ENCODE results near the gene IP6K1.
"Not testable (repeated sequence)": the region's sequence is repeated elsewhere in the genome, so short reads cannot be mapped to it uniquely, and the experiment has no call there.

Gene IP6K1

DNA sequence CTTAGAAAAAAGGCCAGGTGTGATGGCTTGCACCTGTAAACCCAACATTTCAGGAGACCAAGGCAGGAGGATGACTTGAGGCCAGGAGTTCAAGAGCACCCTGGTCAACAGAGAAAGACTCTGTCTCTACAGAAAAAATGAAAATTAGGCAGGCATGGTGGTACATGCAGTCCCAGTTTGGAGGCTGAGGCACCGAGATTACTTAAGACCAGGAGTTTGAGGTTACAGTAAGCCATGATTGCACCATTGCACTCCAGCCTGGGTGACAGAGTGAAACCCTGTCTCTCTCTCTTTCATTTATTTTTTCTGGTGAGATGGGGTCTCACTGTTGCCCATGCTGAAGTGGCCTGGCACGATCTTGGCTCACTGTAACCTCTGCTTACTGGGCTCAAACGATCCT lies 24.7 kb downstream of the IP6K1 start:
- DNase-seq, result no peak

DNA sequence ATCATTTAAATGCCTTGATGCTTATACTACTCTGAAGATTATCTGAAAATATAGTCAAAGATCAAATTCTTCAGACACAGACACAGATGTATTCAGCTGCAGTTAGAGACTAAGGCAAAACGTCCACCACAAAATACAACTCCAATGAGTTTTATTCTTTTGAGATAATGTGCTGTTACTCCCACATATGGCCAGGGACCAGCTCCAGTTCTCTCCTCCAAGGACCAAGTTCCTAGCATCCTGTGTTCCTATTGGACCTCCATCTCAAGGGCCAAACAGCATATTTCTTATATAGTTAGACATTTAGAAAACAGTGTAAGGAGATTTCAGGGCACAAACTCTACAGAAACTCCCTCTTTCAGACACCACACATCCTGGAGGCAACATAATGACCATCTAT lies 27.1 kb downstream of the IP6K1 start:
- DNase-seq, result no peak

DNA sequence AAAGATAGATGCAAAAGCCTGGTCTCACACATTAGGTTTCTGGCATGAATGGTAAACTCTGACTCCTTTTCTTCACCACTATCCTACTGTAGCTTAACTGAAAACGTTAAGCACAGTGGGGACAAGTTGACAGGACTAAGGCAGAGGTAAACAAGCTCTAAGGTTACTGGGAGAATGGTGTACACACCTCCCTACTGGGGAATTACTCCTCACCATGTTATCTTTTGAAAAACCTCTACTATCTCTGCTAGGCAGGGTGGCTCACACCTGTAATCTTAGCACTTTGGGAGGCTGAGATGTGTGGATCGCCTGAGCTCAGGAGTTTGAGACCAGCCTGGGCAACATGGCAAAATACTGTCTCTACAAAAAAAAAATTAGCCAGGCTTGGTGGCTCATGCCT lies 29.1 kb downstream of the IP6K1 start:
- DNase-seq, result no peak

DNA sequence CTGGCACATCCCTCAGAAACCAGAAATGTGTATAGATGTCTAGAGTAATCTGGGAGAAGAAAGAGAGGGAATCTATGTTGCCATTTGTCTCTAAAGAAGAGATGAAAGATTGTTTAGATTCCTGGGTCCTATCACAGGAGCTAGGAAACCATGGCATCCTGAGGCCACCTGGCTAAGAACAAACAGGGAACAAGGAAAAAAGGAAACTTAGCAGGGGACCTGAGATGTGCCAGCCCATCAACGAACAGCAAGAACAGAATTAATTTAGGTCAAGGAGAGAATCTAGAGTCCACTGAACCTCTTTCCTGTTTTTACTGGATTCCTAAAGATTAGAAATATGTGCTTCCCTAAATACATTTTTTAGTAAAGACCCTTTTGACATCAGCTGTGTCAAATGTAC lies 30.3 kb downstream of the IP6K1 start:
- DNase-seq, result no peak

DNA sequence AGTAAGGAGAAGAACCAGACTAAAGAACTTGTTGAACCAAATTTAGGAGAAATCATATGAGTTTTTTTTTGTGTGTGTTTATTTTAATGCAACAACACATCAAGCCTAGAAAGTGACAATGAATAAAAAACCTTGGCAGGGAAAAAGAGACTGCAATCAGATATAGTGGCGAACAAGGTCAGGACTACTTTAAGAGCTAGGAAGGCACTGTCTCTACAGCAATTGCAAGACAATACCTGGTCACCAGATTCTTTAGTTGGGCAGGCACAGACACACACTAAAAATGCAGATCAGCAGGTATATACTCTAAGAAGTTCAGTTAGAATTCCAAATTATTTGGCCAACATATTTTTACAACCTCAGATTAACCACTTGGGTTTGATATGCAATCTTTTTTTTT lies 31.8 kb downstream of the IP6K1 start:
- DNase-seq, result no peak

DNA sequence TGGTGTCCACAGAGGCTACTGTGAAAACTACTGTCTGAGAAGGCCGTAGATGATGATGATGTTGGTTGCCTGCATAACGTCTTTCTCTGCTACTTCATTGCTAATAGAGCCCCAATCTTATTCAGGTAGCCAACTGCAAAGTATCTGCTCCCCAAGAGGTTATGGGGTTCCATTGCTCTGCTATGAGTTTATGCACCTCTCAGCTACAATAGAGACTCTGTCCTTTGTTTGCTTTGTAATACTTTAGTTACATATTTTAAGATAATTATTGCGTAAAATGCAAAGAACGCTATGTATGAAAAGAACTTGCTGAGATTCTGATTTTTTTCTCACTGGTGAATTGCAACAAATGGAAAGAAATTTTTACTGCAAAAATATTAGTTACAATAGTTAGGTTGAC lies 34.8 kb downstream of the IP6K1 start:
- DNase-seq, result no peak

DNA sequence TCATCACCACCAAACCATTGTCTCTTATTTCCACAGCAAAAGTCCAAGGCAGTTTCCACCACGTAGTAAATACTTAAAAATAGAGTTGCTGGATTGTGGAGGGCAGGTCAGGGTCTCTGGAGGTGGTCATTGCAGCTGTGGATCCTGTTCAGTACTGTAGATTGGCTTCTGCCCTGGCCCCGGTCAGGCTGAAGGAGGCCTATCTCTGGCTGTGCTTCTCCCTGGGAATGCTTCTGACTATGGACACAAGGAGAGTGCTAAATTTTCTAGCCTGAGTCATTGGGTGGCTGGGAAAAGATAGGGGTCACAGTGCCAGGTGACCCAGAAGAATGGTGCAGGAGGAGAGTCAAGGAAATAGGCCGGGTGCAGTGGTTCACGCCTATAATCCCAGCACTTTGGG lies 36.3 kb downstream of the IP6K1 start:
- DNase-seq, result no peak

DNA sequence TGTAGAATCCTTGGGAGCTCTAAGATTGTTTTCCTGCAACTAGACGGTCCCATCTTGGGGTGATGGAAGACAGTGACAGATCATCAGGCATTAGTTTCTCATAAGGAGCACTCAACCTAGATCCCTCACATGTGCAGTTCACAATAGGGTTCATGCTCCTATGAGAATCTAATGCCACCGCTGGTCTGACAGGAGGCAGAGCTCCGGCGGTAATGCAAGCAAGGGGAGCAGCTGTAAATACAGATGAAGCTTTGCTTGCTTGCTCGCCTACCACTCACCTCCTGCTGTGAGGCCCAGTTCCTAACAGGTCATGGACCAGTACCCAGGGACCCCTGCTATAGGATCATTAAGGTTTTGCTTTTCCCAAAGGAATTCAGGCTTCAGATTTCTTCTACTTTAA lies 37.5 kb downstream of the IP6K1 start:
- DNase-seq, result not testable (repeated sequence)

DNA sequence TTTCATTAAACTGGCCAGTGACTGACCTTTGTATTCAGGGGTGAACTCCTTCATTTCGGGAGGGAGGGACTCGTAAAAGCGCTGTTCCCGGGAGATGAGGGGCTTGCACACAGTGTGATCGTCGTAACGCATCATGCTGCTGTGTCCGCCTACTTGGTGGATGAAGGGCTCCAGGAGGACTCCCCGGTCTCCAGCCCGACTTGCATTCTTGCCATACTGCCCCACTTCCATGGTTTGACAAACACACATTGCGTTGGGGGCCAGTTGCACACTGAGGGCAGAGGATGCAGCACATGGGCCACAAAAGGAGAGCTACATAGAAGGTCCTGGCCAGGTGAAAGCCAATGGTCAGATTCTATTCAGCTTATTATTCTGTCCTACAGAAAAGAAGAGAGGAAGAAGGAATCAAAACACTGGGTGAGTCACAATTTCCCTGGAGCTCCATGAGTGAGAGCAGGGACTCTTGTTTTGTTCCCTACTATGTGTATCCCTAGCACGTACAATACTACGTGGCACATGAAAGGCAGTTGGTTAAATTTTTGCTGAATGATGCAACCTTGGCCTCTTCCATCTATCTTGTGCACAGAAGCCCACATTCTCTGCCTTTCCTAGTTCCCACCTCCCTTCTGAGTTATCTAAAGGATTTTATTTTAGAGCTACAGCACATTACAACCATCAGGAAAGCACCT lies 38.4 kb downstream of the IP6K1 start:
- no peak for DNase-seq

DNA sequence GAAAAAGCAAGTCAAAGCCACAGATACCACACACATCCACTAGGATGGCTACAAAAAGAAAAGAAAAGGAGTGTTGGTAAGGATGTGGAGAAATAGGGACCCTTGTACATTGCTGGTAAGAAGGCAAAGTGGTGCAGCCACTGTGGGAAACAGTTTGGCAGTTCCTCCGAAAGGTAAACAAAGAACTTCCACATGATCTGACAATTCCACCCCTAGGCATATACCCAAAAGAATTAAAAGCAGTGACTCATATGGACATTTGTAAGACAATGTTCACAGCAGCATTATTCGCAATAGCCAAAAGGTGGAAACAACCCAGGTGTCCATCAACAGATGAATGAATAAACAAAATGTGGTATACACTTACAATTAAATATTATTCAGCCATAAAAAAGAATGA lies 40.4 kb downstream of the IP6K1 start:
- no peak for DNase-seq

DNA sequence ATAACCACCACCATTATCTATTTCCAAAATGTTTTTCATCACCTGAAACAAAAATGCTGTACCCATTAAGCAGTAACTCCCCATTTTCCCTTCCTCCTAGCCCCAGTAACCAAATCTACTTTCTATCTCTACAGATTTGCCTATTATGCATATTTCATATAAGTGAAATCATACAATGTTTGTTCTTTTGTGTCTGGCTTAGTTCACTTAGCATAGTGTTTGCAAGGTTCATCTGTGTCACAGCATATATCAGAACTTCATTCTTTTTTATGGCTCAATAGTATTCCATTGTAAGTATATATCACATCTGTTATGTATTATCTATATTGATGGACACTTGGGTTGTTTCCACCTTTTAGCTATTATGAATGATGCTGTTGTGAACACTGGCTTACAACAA lies 45.9 kb downstream of the IP6K1 start:
- DNase-seq, result no peak

DNA sequence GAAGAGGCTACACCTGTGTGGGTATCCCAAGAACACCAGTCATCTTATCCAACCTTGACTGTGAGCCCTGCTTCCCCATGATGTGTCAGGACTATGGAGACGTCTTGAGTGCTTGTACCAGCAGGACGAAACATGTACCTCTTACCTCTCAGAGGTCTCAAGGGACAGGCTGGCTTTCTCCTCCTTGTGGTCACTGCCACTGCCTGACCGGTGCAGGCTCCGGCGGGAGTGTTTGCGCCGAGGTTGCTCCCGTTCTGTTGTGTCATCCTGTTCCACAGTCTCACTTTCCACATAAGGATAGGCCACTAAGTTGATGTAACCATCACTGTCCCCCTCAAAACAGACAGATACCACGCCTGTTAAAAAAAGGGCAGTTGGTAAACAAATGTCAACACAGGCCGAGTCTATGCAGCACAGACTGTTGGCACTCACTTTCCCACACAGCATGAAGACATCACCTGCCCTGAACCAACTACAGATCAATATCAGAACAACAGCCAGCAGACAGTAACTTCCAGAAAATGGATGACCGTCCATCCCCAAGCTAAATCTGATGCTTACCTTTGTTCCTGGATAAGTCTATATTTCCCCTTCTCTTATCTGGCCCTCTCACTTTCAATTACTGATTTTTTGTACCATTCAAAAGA lies 48.2 kb downstream of the IP6K1 start:
- DNase-seq, result no peak

DNA sequence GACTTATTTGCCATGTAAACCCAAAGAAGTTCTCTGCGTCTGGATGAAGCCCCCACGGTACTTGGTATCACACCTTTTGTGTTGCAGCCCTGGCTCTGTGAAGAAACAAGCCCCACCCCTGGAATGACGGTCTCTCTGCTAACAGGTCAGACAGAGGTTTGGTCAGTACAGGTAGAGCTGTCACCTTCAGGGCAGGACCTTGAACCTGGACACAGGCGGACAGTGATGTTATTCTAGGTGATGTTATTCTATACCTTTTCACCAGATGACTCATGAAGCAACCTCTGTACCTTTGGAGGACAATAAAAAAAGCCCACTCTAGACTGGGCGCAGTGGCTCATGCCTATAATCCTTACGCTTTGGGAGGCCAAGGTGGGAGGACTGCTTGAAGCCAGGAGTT lies 51.6 kb downstream of the IP6K1 start:
- no peak for DNase-seq

DNA sequence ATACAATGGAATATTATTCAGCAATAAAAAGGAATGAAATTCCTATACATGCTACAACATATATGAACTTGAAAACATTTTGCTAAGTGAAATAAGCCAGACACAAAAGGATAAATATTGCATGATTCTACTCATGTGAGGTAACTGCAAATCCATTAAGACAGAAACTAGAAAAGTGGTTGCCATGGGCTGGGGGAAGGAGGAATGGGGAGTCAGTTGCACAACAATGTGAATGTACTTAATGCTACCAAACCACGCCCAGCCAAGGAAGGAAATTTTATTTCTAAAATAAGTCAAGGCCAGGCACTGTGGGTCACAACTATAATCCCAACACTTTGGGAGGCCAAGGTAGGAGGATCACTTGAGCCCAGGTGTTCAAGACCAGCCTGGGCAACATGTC lies 52.8 kb downstream of the IP6K1 start:
- DNase-seq, result no peak

DNA sequence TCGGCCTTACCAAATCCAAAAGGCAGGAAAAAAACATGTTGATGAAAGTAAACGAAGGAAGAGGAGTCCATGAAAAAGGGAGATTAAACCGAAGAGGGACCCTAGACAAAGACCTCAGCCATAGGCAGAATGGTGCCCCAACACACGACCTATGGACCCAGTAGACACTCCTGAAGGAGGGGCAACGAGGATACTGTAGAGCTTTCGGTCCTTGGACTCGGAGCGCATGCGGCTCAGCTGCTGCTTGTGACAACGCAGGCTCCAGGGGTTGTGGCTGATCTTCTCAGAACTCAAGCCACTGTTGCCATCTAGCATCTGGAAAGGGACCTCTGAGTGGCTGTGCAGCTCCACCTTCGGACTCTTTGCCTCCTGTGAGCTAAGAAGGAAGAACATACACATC lies 53.7 kb downstream of the IP6K1 start:
- DNase-seq, result no peak

DNA sequence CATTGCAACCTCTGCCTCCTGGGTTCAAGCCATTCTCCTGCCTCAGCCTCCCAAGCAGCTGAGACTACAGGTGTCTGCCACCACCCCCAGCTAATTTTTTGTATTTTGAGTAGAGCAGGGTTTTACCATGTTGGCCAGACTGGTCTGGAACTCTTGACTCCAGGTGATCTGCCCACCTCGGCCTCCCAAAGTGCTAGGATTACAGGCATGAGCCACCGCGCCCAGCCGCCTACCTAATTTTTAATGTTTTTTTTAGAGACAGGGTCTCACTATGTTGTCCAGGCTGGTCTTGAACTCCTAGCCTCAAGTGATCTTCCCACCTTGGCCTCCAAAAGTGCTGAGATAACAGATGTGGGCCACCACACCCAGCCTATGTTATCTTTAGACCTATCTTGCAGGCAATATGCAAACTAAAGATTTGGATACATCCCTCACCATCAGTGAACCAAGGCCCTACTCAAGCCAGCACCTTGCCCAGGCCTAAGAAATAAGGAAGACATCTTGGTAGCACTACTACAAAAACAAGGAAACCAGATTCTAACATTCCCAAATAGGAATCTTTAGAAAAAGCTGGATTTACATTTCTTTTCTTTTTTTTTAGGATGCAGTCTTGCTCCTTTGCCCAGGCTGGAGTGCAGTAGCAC lies 56.3 kb downstream of the IP6K1 start:
- no peak for DNase-seq

DNA sequence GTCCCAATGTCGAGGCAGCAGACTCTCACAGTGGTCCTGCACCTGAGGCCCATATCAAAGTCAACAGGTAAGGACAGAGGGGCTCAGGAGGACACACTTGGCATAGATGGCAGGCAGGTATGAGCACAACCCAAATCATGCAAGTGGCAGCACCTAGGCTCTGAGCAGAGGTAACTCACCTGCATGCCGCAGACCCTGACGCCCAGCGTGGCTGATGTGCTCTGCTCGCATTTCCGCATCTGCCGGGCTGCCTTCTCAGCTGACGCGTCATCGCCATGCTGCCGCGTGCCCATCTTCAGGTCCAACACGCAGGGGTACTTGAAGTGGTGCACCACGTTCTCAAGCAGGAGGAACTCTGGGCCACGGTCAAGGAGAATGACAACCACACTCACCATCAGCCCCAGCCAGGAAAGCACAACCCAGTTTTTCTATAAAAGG lies 58.4 kb downstream of the IP6K1 start:
- DNase-seq, result no peak

DNA sequence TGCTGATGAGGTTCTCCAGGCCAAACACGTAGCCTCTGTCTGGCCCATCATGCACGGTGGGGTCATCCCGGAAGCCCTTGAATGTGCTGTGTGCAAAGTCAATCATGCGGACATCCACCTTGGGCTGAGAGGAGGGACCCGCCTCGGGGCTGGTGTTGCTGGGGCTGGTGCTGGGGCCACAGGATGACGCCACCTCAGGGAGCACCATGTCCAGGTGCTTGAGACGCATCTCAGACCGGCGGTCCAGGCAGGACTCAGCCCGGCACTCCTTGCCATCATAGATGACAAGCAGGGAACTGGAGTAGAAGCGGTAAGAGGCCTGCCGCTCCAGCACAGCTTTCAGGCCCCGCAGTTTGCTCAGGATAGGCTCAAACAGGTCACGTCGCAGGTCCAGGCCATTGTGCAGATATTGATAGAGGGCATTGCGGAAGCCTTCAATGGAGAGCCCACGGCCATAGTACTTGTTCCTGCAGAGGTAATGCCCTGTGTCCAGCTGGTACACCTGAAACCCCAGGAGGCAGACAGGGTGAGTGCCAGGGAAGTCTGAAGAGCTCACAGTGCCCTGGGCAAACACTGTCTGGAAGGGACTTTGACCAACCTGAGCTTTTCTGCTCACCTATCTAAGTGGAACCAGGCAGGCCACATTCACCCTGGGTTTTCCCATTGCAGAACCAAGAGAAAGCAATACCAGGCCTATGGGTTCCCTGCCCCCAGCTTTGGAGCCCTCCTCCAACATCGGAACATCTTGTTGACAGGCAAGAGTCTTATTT lies 59.0 kb downstream of the IP6K1 start:
- no peak for DNase-seq

DNA sequence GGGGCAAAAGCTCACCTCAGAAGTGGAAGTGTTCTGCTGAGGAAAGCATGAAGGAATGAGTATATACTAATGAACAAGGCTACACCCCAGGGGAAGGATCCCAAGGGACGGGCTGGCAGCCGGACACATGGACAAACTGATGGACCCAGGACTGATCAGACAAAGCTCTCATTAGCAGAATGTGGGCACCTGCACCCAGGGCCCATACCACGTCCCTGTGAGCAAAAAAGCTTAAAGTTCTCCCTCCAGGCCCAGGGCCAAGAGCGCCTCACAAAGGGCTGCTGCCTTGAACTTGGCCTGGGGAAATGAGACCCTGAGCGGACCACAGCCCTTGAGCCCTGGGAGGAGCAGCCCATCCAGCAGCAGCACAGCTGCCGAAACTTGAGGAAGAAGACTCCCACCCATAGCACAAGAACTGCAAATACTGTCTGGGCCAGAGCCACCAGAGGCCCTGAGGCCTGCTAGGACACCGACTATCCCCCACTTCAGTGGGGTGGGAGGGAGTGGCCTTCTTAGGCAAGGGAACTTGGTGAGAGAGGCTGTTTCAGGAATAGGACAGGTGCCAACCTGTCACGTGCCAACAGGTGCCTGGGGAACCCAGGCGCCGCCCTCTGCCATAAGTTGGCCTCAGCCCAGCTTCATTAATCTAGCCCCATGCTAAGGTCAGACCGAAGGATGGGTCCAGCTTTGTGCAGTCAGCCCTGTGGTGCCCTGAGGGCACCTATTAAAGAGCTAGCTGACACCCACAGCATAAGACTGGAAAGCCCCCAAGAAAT lies 60.2 kb downstream of the IP6K1 start:
- DNase-seq, result no peak

DNA sequence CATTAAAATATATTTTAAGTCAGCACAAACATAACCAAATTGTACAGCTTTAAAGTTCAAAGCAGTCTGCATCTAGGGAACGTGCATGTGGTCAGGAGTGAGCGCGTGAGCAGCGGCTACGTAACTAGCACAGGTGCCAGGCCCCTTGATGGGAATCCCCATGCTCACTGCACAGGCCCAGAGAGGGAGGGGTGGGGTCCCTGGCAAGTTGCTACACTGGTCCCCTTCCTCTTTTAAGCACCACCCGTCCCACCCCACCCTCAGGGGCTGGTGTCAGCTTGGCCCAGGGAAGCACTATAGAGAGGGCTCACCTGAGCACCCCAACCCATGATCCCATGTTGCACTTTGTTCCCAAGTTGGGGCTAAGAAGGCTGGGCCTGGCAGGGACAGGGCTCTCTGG lies 61.8 kb downstream of the IP6K1 start:
- no peak for DNase-seq

DNA sequence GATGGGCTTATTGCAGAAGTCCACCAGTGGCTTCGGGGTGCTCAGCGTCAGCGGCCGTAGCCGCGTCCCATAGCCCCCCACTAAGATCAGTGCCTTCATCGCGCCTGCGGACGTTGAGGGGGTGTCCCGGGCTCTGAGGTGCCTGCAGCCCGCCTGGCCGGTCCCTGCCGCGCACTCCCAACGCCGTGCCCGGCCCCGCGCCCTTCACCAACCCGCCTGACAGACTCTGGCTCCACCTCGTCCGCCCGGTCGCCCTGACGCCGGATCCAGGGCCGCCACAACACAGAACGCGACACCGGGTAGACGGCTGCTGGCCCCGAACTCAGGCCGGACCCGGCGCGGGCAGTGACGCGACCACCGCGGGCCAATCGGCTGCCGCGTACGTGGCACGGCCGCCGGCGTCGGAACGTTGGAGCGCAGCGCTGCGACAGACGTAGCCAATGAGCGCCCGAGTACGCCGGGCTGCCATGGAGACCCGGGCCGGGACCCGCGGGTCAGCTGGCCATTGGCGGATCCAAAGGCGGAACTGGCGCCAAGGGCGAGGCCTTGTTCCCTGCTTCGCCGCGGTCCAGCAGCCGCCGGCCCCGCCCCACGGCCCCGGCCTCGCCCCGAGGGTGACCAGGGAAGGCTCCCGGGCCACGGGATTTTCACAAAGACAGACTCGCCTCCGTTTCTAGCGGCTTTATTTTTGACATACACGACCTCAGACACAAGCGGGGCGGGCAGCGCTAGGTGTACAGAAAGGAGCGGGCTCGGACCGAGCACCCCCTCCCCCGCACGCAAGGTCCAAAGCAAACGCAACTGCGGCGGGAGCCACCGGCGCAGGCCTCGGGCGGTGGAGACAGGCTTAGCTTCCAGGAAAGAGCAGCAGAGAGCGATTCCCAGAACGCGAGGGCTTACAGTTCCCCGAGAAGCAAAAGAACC lies 62.5 kb downstream of the IP6K1 start, which contains the start of gene GMPPB:
Gene GMPPB (minus strand): TSS at position 324 of the 924 bp plus-strand sequence. CDS start 225 bp downstream, at position 99.
- peak; percentile 88 for DNase-seq

DNA sequence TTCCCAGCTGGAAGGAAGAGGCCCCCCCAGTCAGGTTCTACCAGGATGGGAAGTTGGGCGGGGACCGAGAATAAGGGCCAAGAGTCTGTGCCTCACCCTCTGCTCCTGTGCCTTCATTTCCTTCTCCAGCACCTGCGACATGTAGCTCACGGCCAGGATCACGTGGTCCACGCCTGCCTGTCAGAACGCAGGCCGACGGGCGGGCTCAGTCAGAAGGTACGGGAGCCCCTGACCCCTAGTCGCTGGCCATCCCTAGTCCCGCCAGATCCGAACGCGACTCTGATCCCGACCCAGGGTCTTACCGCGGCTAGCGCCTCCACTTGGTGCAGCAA lies 63.1 kb downstream of the IP6K1 start:
- peak; percentile 32 for DNase-seq

Data from COR-L47 (cell line).